ENCODE data around the gene UGT2B11. TPM values are rescaled to one million over a fixed set of nuclear protein-coding genes. Genes with fewer than 3 reads are reported as not detected.

The UGT2B11 gene
- not detected in 2 replicates for total RNA-seq

DNA sequence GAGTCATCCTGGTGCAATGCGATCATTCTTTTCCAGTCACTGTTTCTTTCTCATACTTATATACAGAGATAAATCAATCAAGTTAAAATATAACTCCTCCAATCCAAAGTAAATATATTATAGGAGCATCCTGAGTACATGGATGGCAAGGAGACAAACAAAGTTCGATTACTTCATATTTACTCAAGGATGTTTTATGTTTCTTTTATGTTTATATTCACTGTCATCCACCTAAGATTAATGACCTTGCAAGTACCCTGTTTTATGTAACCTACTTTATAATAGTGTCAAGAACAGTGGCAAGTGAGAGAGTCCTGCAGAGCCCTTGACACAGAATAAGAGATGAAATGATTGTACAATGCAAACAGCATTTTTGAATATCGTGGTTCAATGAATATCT, at the start of gene UGT2B11:
UGT2B11 (minus strand) TSS at position 33 of the 400 bp plus-strand sequence; CDS start at position 7, 26 bp downstream.

Other genes with a start within 250 kb of the UGT2B11 start
- not detected in 2 replicates for gene UGT2B7, start 118.3 kb downstream of the UGT2B11 start, total RNA-seq
- gene UGT2B28, start 65.7 kb upstream of the UGT2B11 start, total RNA-seq = not detected in 2 replicates

Measured in cardiac ventricle fibroblast (primary cell).